ENCODE results near the gene RGS3.

- no peak for TF ChIP-seq CTCF (IDR thresholded peaks at IDR 0.05; ENCODE audit: low read length)
- no peak for TF ChIP-seq EZH2phosphoT487 (IDR thresholded peaks at IDR 0.05; ENCODE audit: low read length)
Observed at GRCh38 chr9:113584428-113585084, 121.0 kb downstream of the RGS3 start.

Data from MM.1S (cell line).